Spleen (tissue), 7 donors: ENCODE results near the gene ADGRF3.

Experiments
- CTCF ChIP-seq, 11 experiments: fragments of 200-600 bp in 7 of 11; fragments of 450-650 bp in 4 of 11; sonication (generic) in 4 of 11; IDR thresholded peaks in 8 of 11; conservative IDR thresholded peaks in 3 of 11; 1 replicate in 7 of 11; 2 replicates in 4 of 11; pipeline versions ENCODE4 v1.4.0 to v1.8.0; 2016 to 2021; ENCODE audit warnings: antibody characterized with exemption in 11 of 11, inconsistent platforms in 4 of 11, mild to moderate bottlenecking in 1 of 11
- POLR2A ChIP-seq, 3 donors: fragments of 450-650 bp; IDR thresholded peaks; one replicate each; pipeline ENCODE4 v1.5.1; 2017; ENCODE audit warnings: antibody characterized with exemption in 3 of 3, mild to moderate bottlenecking in 1 of 3
- POLR2AphosphoS5 ChIP-seq, 3 donors: sonication (generic); formaldehyde crosslinking; IDR thresholded peaks; one replicate each; pipeline ENCODE4 v1.5.1; 2017; ENCODE audit warnings: antibody characterized with exemption in 3 of 3
- donor health status: DM: no; HTN: no; CAD: no; lungs with moderate emphysema.
- donor health status: DM: no; HTN: no; CAD: no.
- donor health status: DM: no; HTN: no; CAD: no.

DNA sequence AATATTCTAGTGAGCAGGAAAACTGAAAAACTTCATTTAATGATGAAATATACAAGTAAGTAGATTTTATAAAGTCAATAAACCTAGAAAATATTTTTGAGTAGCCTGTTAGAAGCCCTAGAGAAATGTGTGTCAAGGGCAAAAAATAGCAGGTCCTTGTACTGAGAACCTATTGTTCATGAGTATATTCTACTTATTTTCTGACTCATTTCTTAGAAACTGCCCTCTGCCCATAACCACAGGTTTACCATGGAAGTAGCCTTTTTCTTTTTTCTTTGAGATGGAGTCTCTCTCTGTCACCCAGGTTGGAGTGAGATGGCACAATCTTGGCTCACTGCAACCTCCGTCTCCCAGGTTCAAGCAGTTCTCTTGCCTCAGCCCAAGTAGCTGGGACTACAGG is 20.1 kb downstream of the ADGRF3 start:
- no peak for TF ChIP-seq CTCF (IDR thresholded peaks at IDR 0.05 in 8 of 11, conservative IDR thresholded peaks at IDR 0.05 in 3 of 11)
- no peak for TF ChIP-seq POLR2AphosphoS5 (IDR thresholded peaks at IDR 0.05)
- no peak for TF ChIP-seq POLR2A (IDR thresholded peaks at IDR 0.05)
